Left kidney (tissue), 2 donors: ENCODE data around the gene PSMD1. TPM values are rescaled to one million over a fixed set of nuclear protein-coding genes. Genes with fewer than 3 reads are reported as not detected.
"Not testable (repeated sequence)": the region's sequence is repeated elsewhere in the genome, so short reads cannot be mapped to it uniquely, and the experiment has no call there.

Experiments used
- DNase-seq: peaks from one replicate; pipeline ENCODE4 v3.0.0-alpha.2; 2013
- polyA plus RNA-seq: library from polyadenylated mRNA; unstranded; fragments of 120-200 nt; gene quantifications from one replicate; pipeline ENCODE4 v1.2.1, GENCODE V29; 2013; ENCODE audit not compliant: insufficient read length

The PSMD1 gene
- polyA plus RNA-seq, 1 donor: 111 TPM

GRCh38 chr2:231146665-231147064 lies 90.0 kb downstream of the PSMD1 start:
- DNase-seq: no peak

- DNase-seq: no peak
Observed at GRCh38 chr2:231152800-231153557, 96.3 kb downstream of the PSMD1 start.

- DNase-seq: no peak
Observed at GRCh38 chr2:231159306-231159705, 102.6 kb downstream of the PSMD1 start.

GRCh38 chr2:231160701-231161100 lies 104.0 kb downstream of the PSMD1 start:
- DNase-seq: no peak

- no peak for DNase-seq
Observed at GRCh38 chr2:231161252-231161839, 104.7 kb downstream of the PSMD1 start.

GRCh38 chr2:231161877-231162329 lies 105.2 kb downstream of the PSMD1 start:
- peak; percentile 60 for DNase-seq

- no peak for DNase-seq
Observed at GRCh38 chr2:231163011-231163410, 106.3 kb downstream of the PSMD1 start.

GRCh38 chr2:231163414-231164095 lies 106.9 kb downstream of the PSMD1 start:
- no peak for DNase-seq

GRCh38 chr2:231167745-231168459 lies 111.2 kb downstream of the PSMD1 start:
- no peak for DNase-seq

- no peak for DNase-seq
Observed at GRCh38 chr2:231168460-231169139, 111.9 kb downstream of the PSMD1 start.

GRCh38 chr2:231169488-231169887 lies 112.8 kb downstream of the PSMD1 start:
- DNase-seq: no peak

- no peak for DNase-seq
Observed at GRCh38 chr2:231170055-231170454, 113.4 kb downstream of the PSMD1 start.

- no peak for DNase-seq
Observed at GRCh38 chr2:231172025-231172424, 115.4 kb downstream of the PSMD1 start.

GRCh38 chr2:231174211-231174651 lies 117.6 kb downstream of the PSMD1 start:
- no peak for DNase-seq

- no peak for DNase-seq
Observed at GRCh38 chr2:231176066-231176465, 119.4 kb downstream of the PSMD1 start.

- no peak for DNase-seq
Observed at GRCh38 chr2:231177156-231178025, 120.7 kb downstream of the PSMD1 start.

- DNase-seq: not testable (repeated sequence)
Observed at GRCh38 chr2:231178805-231179204, 122.1 kb downstream of the PSMD1 start.

GRCh38 chr2:231181860-231182512 lies 125.3 kb downstream of the PSMD1 start:
- no peak for DNase-seq

GRCh38 chr2:231182513-231182899 lies 125.8 kb downstream of the PSMD1 start:
- DNase-seq: no peak

GRCh38 chr2:231183851-231184250 lies 127.2 kb downstream of the PSMD1 start:
- DNase-seq: no peak
